Measurements from ENCODE around the gene ANKS6.

GRCh38 chr9:98804083-98804482 is 7.7 kb upstream of the ANKS6 start:
- TF ChIP-seq CTCF (IDR thresholded peaks at IDR 0.05; ENCODE audit: control extremely low read depth in 1 of 3, insufficient read depth in 1 of 3, low read depth in 1 of 3, low read length in 3 of 3) (no peak), RAD21 (IDR thresholded peaks at IDR 0.05 in 1 of 2, conservative IDR thresholded peaks at IDR 0.05 in 1 of 2; ENCODE audit: low read depth in 2 of 2, low read length in 2 of 2) (no peak), MAX (IDR thresholded peaks at IDR 0.05) (no peak), ZNF274 (IDR thresholded peaks at IDR 0.05; ENCODE audit: borderline replicate concordance, extremely low read depth, low read length) (no peak), POLR2A (IDR thresholded peaks at IDR 0.05; ENCODE audit: control extremely low read depth in 1 of 2, low read depth in 2 of 2, low read length in 2 of 2) (no peak), RFX5 (IDR thresholded peaks at IDR 0.05; ENCODE audit: borderline replicate concordance, low read depth, low read length) (no peak), MAFK (IDR thresholded peaks at IDR 0.05; ENCODE audit: low read depth, low read length) (no peak), CEBPB (IDR thresholded peaks at IDR 0.05; ENCODE audit: low read depth, low read length) (no peak), POU5F1 (IDR thresholded peaks at IDR 0.05; ENCODE audit: low read depth, low read length) (no peak), CTBP2 (IDR thresholded peaks at IDR 0.05; ENCODE audit: borderline replicate concordance, insufficient read depth, insufficient read length, low read length) (no peak)

Measured in H1 (cell line).